HTR-8/SVneo (cell line): Measurements from ENCODE around the gene ZBTB8B.
"Not testable (repeated sequence)": the region's sequence is repeated elsewhere in the genome, so short reads cannot be mapped to it uniquely, and the experiment has no call there.

Source experiments
- DNase-seq: peaks from one replicate; pipeline ENCODE4 v3.0.0; 2011; ENCODE audit warnings: low spot score, mixed read lengths; ENCODE audit not compliant: insufficient read length
- FAIRE-seq: peaks from 2 replicates; lab custom pipeline; 2011; peaks lifted over from hg19 to GRCh38; lab: Jason Lieb, UNC

ZBTB8B gene

GRCh38 chr1:32466761-32467160, 1.9 kb downstream of the ZBTB8B start:
- no peak for FAIRE-seq

GRCh38 chr1:32468791-32469190, 3.9 kb downstream of the ZBTB8B start:
- no peak for FAIRE-seq
- no peak for DNase-seq

More at GRCh38 chr1:32466761-32467160, 1.9 kb downstream of the ZBTB8B start:
- no peak for DNase-seq

- DNase-seq (no peak), FAIRE-seq (no peak)
Measured at GRCh38 chr1:32470431-32470830, 5.6 kb downstream of the ZBTB8B start.

- FAIRE-seq (no peak), DNase-seq (no peak)
Measured at GRCh38 chr1:32470991-32471694, 6.3 kb downstream of the ZBTB8B start.

GRCh38 chr1:32471695-32472362, 7.0 kb downstream of the ZBTB8B start:
- FAIRE-seq = peak; percentile 89

GRCh38 chr1:32472966-32473365, 8.1 kb downstream of the ZBTB8B start:
- not testable (repeated sequence) for DNase-seq, FAIRE-seq

More at GRCh38 chr1:32471695-32472362, 7.0 kb downstream of the ZBTB8B start:
- no peak for DNase-seq

GRCh38 chr1:32474954-32475353, 10.1 kb downstream of the ZBTB8B start:
- DNase-seq (no peak), FAIRE-seq (no peak)

GRCh38 chr1:32480003-32480402, 15.1 kb downstream of the ZBTB8B start:
- DNase-seq = no peak
- FAIRE-seq = no peak

GRCh38 chr1:32480761-32481160, 15.9 kb downstream of the ZBTB8B start:
- FAIRE-seq = no peak
- DNase-seq = no peak

- not testable (repeated sequence) for DNase-seq, FAIRE-seq
Measured at GRCh38 chr1:32481788-32482187, 16.9 kb downstream of the ZBTB8B start.

- FAIRE-seq = no peak
- no peak for DNase-seq
Measured at GRCh38 chr1:32485554-32486255, 20.8 kb downstream of the ZBTB8B start.

- FAIRE-seq (no peak), DNase-seq (no peak)
Measured at GRCh38 chr1:32486463-32487113, 21.7 kb downstream of the ZBTB8B start.

GRCh38 chr1:32487182-32487581, 22.3 kb downstream of the ZBTB8B start:
- DNase-seq (no peak), FAIRE-seq (no peak)

GRCh38 chr1:32489774-32490454, 25.0 kb downstream of the ZBTB8B start:
- FAIRE-seq = no peak

GRCh38 chr1:32491386-32491785, 26.5 kb downstream of the ZBTB8B start:
- FAIRE-seq (no peak), DNase-seq (no peak)

More at GRCh38 chr1:32489774-32490454, 25.0 kb downstream of the ZBTB8B start:
- no peak for DNase-seq

GRCh38 chr1:32494196-32494595, 29.3 kb downstream of the ZBTB8B start:
- no peak for DNase-seq
- FAIRE-seq = no peak

- no peak for FAIRE-seq
- no peak for DNase-seq
Measured at GRCh38 chr1:32494711-32495337, 30.0 kb downstream of the ZBTB8B start.

- DNase-seq (no peak), FAIRE-seq (no peak)
Measured at GRCh38 chr1:32496127-32496526, 31.3 kb downstream of the ZBTB8B start.

GRCh38 chr1:32498751-32499150, 33.9 kb downstream of the ZBTB8B start:
- FAIRE-seq = no peak
- no peak for DNase-seq
